NCI-H524 treated with DMSO at 0.1 percent for 48 hours (cell line): ENCODE results near the gene ARHGEF7.
"Not testable (repeated sequence)": the region's sequence is repeated elsewhere in the genome, so short reads cannot be mapped to it uniquely, and the experiment has no call there.

Source experiments
- DNase-seq: peaks from one replicate; lab custom pipeline; 2025; lab: John Stamatoyannopoulos, UW

The ARHGEF7 gene

DNA sequence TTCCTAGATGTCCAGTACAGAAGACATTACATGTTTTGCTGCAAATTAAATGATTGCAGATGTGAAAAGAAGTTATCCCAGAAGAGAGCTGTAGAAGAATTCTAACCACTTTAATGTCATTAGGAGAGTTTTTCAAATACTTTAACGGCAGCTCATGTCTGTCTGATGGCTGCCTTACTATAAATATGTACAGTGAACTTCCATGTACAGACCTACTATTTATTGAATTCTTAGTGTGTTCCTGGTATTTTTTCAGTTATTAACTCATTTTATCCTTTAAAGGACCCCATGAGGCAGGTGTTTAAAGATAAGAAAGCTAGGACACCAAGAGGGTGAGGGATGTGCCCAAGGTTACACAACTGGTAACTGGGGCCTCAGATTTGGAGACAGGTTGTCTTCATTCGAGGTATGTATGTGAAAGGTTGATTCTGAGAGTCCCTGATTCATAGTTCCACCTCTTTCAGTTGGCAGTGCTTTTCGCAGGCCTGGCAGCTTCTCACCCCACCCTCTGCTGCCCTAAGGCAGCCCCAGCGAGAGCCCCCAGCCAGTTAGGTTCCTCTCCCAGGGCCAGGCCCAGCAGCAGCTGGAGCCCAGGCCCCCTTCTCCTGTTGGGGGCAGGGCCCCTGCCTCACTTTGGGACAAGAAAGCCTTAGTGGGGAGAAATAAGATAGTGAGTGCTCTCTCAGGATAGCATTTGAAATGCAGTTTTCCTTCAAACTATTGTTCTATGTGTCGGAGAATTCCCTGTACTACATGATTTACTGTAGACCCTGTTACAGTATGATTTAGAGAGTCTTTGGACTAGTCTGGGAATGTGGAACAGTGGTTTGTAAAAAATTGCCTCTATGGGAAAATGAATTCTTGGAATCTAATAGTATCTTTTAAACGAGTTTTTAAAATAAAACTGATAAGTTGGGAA, 137.6 kb downstream of the ARHGEF7 start:
- DNase-seq, result no peak

DNA sequence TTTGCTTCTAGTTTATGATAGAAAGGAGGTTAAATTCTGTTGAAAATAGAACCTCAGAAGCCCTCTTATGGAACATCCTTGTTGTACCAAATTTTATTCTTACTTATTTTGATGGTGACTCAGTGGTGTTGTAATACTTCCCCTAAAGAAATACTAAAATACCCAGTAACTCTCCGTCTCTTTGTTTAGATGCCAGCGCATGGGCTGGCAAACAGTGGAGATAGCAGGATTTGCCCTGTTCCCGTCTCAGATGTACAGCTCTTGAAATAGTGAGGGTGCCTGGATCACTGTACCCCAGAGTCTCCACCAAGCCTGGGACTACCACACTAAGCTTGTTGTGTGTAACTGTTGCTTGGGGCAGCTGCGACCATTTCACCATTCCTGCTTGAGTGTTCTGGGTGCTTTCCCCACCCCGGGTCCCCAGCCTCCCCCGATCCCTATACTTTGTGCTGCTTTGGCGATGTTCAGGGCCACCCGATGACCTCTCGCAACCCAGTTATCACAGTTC, 138.3 kb downstream of the ARHGEF7 start:
- DNase-seq, result no peak

DNA sequence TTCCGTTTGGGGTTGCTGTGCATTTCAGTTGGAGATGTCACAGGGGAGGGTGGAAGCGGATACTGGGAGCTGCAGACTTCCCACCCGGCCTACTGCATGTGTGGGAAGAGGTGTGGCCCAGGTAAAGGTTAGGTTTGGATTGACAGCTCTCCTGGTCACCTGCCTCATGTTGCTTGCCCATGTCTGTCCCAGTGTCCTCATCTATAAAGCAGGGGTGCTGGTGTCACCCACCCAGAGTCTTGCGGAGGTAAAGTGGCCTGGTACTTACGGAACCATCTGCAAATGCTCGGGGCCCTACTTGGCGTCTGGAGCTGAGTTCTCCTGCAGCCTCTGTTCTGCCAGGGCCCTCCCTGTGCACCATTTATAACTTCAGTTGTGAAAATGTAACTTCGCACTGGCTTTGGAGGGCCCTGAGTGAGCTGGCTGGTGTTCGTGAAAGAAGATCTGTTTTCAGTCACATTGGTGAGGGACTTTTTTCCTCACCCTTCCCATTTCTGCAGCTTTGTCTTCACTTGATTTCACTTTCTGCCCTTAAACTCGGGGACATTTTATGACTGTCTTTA, 140.2 kb downstream of the ARHGEF7 start:
- DNase-seq, result no peak

DNA sequence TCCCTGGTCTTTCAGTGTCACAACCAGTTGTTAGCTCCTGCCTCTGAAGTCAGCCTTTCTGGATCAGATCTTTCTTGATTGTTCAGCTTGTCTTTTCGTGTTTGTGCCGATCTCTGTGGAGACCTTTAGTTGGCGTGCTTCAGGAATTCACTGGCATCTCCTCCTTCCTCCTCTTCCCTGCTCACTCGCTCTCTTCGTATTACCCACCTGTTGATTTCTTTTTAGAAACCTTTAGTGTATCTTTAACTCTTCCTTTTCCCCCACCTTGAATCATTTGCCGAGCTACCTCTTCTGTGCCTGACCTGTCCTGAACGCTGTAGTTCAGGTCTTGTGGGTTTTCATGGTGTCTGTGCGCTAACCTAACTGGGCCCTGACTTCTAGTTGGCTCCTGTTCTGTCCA, 141.3 kb downstream of the ARHGEF7 start:
- DNase-seq, result no peak

DNA sequence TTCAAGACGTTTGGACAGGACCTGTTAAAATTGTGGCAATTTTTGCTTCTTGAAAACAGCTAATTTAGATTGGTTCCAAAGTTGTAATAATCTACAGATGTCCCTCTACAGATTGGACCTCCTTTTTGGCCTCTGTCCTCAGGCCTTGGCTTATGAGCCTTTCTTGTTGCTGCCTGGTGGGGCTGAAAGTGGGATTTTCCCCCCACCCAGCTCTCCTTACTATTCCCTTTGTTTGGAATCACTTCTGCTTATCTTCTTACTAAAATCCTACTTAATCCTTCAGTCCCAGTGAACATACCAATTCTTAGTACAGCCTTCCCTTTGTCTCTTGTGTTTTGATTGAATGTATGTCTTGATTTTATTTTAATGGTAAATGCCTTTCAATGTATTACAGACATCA, 141.8 kb downstream of the ARHGEF7 start:
- no peak for DNase-seq

DNA sequence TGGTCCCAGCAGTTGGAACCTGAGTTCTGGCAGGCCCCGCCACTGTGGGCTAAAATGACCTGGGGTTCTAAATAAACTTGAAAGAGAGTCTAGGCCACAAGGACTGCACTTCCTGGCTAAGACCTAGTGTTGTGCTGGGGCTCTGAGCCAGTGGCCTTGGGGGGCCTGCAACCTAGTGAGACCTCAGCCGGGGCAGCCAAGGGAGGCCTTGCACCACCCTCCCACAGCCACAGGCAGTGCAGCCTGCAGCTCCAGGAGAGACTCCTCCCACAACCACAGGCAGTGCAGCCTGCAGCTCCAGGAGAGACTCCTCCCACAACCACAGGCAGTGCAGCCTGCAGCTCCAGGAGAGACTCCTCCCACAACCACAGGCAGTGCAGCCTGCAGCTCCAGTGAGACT, 142.8 kb downstream of the ARHGEF7 start:
- DNase-seq, result not testable (repeated sequence)

DNA sequence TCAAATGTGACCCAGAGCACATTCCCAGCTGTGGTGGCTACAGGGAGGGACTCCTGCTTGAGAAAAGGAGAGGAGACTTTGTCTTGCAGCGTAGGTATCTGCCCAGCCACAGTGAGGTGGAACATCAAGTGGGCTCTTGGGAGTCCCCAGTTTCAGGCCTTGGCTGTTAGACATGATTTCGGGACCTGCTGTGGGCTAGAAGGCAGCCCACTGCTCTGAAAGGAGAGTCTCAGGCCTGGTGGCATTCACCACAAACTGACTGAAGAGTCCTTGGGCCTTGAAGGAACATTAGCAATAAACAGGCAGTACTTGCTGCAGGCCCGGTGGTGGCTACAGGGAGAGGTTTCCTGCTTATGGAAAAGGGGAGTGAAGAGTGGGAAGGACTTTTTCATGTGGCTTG, 143.5 kb downstream of the ARHGEF7 start:
- DNase-seq, result no peak

DNA sequence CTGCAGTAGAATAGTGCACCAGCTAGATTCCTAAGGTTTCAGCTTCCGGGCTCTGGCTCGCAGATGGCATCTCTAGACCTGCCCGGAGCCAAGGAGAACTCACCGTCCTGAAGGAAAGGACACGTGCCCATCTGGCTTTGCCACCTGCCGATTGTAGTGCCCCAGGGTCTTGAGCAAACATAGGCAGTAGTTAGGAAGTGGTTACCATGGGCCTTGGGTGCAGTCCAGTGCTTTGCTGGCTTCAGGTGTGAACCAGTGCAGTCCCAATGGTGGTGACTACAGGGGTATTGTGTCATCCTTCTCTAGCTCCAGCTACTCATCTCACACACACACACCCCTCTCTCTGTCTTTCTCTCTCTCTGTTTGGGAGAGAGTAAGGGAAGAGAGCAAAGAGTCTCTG, 143.9 kb downstream of the ARHGEF7 start:
- DNase-seq, result no peak

DNA sequence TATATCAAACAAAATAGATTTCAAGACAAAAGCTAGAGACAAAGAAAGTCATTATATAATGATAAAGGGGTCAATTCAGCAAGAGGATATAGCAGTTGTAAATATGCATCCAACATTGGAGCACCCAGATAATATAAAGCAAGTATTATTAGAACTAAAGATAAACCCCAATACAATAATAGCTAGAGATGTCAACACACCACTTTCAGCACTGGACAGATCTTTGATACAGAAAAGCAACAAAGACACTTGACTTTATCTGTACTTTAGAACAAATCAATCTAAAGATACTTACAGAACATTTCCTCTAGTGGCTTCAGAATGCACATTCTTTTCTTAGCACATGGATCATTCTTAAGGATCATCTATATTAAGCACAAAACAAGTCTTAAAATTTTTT, 146.2 kb downstream of the ARHGEF7 start:
- DNase-seq, result no peak

DNA sequence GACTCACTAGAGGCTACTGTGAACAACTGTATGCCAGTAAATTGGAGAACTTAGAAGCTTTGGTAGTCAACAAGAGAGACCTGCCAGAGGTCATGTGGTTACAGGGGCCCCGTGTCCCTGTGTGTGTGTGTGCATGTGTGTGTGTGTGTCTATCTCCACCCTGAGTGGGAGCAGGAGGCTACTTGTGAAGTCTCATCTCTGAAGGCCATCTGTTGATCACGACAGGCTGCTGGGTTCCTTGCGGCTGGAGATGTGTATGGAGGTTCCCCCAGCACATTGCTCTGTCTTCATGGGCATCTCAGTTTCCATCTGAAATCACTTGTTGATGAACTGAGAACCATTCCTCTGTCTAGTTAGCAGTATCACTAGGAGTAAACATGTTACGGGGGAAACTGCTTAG, 147.2 kb downstream of the ARHGEF7 start:
- DNase-seq, result no peak

DNA sequence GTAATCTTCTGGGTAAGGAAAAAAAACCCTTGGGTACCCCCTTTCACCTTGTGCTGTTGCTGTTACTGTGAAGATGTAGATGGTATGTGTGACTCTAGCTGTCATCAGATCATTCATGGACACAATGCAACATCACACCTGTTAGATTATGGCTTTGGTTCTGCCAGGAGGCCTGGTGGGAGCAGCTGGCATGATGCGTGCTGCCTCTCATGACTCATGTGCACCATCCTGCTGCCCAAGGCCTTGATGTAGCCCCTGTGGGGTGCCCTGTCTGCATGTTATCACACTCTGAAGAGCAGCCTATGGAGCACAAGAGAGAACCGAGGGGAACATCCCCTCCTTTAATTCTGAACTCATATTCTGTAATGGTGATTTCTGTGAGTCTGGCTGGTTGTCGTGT, 147.6 kb downstream of the ARHGEF7 start:
- no peak for DNase-seq

DNA sequence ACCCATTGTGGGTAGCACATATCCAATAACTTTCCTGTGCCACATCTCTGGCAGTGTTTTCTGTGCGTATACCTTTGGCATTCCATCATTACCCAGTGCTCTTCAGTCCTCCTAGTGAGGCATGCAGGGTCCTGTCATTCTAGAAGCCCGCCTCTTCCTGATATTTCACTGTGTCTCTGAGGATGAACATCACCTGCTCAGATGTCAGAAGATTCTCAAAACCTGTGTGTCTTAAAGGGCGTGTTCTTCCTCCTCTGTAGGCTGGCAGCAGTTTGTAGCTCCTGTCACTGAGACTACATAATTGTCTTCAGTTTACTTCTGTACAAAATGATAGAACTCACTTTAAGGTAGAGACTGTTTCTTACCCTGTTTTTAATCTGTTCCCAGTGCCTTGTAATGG, 148.5 kb downstream of the ARHGEF7 start:
- DNase-seq, result no peak

DNA sequence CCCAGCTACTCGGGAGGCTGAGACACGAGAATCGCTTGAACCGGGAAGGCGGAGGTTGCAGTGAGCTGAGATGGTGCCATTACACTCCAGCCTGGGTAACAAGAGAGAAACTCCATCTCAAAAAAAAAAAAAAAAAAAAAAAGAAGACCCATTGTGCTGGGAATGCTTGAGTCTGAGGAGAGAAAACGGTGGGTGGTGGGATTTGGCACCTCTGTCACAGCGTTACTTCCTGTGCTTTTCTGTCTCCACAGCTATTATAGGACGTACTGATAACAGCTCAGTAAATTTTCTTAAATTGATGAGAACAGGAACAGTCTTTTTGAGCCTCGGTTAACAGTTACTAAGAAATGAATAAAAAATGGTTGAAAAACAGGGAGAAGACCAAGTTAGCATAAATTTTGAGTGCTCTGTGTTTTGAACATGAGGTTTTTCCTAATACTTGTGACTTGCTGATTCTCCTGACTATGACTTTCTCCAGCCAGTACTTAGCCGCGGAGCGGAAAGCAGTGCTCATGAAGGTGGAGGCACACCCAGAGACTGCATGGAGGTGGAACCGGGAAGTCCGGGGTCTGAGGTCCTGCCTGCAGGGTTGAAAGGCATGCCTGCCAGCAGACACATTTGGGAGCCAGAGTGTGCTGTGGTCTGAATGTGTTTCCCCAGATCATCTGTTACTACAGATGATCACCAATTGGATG, 150.0 kb downstream of the ARHGEF7 start:
- no peak for DNase-seq

DNA sequence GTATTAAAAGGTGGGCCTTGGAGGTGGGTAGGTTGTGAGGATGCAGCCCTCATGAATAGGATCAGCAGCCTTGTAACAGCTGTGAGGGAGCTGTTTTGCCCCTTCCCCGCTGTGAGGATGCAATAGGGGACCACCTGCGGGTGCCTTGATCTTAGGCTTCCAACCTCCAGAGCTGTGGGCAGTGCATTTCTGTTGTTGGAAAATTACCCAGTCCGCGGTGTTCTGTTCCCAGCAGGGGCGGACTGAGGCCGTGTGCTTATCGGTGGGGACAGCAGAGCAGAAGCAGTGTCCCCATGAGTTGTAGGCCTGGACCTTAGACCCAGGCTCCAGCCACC, 150.6 kb downstream of the ARHGEF7 start:
- DNase-seq, result no peak

DNA sequence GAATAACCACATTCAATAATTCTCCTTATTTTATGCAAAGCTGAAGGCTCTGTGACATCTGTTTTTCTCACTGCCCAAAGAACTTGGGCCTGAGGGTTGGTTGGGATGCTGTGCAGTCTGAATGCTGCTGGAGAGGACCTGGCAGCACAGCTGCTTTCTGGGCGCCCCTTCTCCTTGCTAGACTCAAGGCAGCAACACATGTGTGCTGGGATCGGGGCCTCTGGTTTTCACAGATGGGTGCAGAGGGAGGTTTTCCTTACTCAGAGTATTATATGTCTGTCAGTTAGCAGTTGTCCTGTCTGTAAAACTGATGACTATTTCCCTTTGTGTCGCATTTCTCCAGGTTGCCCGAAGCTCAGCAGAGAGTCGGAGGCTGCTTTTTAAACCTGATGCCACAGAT, 152.1 kb downstream of the ARHGEF7 start:
- DNase-seq, result no peak

DNA sequence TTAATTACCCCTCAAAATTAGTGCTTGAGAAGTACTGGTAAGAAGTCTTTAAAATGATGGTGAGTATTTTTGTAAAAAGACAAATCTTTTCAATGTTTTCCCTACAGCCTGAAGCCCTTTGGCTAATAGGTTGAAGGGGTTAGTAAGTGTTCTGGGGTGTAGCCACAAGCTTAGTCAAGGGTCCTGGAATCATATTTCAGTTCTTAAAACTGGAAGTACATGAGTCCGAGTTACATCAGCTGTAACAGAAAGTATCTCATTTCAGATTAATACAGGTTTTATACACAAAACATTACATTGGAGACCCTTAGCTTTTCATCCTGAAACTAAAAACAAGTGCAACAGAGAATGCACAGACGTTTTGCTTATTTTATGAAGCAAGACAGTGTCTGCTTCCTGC, 152.7 kb downstream of the ARHGEF7 start:
- DNase-seq, result no peak

DNA sequence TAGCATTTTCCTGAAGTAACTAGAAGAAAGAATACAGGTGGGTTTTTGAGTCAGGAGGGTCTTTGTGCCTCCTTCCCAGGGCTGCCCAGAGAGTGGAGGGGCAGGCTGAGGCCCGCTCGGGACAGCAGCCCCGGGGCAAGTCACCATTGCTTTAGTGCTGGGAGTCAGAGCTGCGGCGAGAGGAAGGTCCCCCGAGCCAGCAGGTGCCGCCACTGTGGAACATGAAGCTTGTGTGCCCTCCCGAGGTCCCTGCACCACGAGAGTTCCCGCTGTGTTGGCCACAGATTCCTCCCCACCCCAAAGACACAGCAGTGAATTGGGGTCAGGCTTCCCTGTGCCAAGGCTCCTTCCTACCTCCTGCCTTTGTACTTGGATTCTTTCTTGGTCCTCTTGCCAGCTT, 154.4 kb downstream of the ARHGEF7 start:
- DNase-seq, result no peak

DNA sequence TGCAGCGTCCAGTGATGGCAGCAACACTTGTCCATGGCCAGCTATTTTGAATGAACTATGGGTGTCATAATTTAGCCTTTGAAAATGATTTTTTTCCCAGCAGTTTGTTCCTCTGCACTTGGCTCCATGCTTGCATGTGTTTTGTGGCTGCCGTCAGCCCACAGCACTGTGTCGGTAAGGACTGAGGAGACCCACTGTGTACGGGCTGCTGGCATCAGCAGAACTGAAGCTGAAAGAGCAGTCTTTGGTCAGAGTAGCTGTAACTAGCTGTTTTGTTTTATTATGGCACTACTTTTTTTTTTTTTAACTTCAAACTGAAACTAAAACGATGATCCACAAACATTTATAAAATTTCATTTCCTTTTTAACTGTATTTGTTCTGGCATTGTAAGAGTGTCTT, 155.0 kb downstream of the ARHGEF7 start:
- no peak for DNase-seq

DNA sequence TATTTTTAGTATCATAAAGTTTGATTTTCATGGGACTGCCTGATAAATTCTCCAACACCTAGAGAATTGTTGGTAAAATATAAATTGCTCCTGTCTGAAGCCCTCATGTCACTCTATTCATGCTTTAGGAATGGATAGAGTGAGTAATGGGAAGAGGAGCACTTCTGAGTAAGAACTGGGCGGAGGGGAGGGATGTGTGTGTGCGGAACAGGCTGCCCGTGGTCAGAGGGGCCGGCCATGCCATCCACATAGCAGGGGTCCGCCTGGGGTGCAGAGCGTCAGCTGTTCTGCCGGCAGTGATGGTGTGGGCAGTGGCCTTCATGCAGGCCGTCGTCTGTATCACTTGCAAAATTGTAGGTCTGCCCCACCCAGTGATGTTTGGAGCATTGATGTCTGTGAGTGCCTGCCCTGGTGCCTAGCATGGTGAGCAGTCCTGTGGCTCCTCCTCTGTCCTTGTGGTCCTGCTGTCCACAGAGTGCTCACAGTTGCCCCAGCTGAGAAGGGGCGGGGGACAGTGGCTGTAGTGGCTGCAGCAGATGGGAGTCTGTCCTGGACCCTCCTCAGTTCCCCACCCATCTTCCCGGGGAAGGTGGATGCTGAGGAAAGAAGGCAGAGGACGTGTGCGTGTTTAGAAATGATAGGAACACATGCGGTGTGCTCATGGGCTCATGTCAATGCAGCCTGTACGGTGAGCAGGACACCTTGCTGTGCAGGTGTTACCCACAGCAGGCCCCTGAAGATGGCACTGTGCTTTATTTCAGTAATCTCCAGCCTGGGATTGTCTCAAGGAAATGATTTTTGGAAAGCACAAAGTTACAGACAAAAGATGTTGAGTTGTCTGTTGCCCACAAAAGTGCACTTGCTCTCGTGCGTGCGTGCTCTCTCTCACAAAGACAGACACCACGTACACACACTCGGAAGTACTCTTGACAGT, 155.9 kb downstream of the ARHGEF7 start:
- DNase-seq, result no peak

DNA sequence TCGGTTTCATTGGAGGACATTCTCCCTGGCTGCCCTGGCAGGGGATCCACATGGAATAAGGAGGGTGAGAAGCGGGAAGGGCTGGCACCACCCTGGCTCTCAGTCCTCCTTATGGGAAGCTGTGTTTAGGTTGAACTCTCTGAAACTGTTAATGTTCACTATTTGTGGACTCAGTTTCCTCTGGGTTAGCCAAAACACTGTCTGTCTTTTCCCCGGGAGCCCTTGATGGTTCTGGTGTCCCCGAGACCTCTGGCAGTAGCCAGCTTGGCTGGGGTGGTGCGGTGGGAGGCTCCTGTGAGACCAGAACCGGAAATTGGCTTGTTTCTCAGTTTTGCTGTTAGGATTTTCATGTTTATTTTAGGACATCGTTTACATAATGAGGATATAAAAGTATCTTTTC, 157.0 kb downstream of the ARHGEF7 start:
- DNase-seq, result no peak

DNA sequence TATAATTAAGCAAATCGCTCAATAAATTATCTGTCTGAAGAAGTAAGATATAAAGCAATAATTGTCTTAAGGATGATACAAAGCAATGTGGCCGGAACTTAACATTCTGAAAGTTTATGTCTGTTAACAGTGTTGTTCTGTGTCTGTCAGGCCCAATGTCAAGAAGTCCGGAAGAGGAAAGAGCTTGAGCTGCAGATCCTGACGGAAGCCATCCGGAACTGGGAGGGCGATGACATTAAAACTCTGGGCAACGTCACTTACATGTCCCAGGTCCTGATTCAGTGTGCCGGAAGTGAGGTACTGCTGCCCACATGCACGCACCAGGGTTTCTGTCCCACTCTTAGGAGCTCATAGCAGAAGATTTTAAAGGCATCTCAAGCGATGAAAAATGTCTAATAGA, 160.3 kb downstream of the ARHGEF7 start:
- no peak for DNase-seq

DNA sequence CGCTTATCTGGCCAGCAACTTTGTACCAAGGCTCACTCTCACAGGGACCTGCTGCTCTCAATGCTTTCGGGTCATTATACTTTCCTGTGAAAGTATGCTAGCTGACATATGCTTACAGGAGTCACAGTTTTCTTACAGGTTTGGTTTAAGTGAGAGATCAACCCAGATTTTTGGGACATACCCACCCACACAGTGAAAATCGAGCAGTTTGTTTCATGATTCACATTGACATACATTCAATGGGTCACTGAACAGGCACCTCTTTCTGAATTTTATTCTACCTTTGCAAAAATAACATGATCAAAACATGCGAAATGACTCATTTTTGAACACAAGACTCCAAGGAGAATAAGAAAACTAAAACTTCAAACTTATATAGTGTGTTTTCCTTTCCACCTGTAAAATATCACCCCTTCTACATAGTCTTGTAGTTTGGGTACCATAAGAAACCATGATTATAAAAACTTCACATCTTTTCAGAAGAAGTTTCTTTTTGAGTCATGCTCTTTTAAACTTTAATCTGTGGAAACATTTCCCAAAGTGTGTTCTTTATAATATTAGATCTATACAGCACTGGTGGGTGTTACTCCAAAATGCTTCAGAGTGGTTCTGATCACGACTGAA, 161.0 kb downstream of the ARHGEF7 start:
- no peak for DNase-seq
